GM18502 (cell line): ENCODE data around the gene OR2W3.
"Not testable (repeated sequence)": the region's sequence is repeated elsewhere in the genome, so short reads cannot be mapped to it uniquely, and the experiment has no call there.

Source experiments
- ATAC-seq: cut with Tn5 transposase; IDR thresholded peaks from one replicate; pipeline ENCODE4 v1.9.1; 2021; ENCODE audit warnings: mild to moderate bottlenecking; ENCODE audit not compliant: unreplicated experiment, poor library complexity

OR2W3 gene

DNA sequence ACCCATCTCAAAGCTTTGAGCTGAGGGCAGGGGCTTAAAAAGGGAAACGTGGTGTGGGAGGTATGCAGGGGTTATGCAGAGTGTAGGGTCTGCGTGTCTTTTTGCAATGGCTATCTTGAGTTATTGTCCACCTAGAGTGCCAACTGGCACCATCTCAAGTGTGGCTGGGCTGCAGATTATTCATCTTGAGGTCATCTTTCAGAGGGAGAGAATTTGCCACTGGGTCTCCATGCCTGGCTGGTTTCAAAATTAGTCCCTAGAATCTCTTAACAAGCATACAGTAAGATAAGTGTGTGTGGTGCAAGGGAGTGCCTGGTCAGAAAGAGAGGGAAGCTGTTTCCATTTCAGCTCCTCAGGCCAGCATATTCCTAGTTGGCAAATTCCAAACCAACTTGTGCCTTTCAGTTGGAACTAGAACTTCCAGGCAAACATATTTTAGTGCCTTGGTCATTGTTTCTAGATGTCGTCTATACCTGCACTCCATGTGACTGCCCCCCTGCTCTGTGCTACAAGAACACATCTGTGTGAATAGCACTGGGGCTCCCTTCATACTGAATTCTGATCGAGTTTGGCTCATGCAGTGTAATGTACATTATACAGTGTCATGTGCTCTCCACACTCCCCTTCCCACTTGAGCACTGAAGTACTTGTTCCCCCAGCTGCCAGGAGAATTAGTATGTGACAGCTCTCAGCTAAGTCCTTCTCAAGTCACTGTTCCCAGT is 19.7 kb downstream of the OR2W3 start:
- no peak for ATAC-seq

DNA sequence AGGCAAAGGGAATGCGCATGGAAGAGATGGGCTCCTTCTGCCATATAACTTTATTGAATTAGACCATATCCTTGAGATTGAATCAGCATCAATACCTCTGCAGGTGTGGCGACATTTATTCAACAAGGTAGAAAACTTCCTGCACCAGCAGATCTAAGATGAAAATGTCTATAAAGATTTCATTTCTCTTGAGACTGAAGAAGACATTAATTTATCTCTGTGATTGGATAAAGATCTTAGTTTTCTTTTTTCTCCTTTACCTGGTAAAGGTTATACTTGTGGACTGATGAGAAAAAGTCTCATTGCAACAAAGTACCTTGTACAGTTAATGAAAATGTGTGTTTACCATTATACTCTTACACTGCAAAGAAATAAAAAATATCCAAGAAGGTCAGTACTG is 24.6 kb downstream of the OR2W3 start, which contains the start of gene OR2T8:
TSS of gene OR2T8 (plus strand) at position 301 of the 400 bp plus-strand sequence. CDS start 766 bp downstream, outside the sequence.
- ATAC-seq = no peak

DNA sequence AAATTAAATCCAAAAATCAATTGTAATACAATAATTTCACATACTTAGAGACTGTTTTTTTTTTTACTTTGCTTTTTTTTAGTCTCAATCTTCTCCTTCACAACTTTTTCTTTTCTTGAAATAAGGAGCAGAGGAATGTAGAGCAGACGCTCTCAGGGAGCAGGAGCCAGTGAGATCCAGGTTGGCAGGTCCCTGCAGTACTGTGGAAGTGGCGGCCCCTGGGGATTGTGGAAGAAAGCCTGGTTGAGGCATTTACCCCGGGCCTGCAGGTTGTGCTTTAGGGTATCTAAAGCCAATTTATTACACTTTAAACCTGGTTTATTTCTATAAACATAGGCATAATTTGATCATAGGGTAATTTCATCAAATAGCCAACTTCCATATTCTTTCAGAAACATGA is 28.6 kb downstream of the OR2W3 start:
- no peak for ATAC-seq

DNA sequence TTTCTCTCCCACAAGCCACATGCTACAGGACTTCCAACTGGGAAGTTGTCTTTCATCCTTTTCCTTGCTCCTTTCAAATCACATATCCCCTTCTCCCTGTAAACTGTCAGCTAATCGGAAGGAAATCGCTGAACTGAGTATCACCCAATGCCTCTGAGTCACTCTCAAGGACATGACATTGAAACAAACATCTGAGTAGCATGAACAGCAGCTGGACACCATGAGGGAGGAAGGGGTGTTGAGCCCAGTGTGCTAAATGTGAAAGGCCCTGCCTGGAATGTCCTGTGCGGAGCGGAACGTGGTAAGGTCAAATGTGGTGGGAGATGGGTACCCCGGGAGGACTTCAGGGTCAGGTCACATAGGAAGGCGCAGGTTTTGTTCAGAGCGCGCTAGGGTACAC is 29.5 kb downstream of the OR2W3 start, which contains the start of gene OR2AJ1:
TSS of gene OR2AJ1 (plus strand) at position 22 of the 400 bp plus-strand sequence. CDS start 8,880 bp downstream, outside the sequence.
- ATAC-seq = no peak

DNA sequence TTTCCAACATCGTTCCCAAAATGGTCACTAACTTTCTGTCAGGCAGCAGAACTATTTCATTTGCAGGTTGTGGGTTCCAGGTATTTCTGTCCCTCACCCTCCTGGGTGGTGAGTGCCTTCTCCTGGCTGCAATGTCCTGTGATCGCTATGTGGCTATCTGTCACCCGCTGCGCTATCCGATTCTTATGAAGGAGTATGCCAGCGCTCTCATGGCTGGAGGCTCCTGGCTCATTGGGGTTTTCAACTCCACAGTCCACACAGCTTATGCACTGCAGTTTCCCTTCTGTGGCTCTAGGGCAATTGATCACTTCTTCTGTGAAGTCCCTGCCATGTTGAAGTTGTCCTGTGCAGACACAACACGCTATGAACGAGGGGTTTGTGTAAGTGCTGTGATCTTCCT is 38.6 kb downstream of the OR2W3 start:
- ATAC-seq = no peak

DNA sequence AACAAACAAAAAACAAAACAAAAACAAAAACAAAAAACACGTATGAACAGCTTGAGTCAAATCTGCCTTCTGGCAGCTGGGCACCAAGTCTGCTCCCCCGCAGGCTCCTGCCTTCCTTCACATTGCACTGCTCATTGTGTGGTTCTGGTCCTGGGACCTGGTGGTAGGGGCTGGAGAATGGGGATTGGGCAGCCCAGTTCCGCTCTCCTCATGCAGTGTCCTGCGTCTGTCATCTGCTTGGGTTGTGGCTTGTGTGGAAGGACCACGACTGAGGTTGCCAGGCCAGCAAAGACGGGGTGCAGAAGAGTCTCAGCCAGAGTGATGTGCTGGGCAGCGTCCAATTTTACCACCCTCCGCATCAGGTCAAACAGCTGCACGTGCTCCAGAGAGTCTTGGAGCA is 40.4 kb downstream of the OR2W3 start:
- ATAC-seq = no peak

DNA sequence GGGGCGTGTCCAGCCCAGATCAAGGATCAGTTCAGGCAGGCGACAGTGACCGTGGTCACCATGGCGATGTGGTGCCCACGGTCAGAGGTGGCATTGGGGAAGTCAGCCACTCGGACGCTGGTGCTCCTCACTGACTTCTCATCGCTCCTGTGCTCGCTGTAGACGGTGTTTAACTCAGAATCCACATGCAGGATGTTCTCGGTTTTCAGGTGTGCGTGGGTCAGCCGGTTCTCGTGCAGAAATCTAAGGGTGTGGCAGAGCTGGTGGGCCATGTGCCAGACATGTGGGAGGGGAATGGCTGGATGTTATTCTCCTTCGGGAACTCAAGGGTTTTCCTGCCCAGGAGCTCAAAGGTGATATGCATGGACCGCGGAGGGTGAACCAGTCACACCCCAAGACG is 41.0 kb downstream of the OR2W3 start:
- no peak for ATAC-seq

DNA sequence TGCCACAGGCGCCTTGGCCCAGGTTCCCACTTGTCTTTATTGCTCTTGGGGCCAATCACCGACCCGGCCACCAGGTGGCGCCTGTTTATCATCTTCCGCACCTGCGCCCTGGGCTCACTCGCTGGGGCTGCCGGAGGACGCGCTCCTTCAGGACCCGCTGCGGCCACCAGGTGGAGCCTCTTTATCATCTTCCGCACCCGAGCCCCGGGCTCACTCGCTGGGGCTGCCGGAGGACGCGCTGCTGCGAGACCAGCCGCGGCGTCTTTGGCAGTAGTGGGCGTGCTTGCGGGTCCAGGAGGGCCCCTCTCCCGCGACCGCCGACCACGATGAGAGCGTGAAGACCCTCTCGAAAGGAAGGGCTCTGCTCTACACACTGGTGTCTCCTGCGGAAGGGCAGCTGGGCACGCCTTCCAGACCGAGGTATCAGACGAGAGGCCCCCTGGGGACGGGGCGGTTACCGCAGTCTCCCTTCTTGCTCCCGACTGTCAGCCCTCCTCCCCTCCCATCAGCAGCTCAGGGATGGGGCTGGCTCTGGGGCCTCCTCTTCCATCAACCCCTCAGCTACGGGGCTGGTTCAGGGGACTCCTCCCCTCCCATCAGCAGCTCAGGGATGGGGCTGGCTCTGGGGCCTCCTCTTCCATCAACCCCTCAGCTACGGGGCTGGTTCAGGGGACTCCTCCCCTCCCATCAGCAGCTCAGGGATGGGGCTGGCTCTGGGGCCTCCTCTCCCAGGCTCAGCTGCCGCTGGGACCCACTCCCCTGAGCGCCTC is 41.8 kb downstream of the OR2W3 start:
- not testable (repeated sequence) for ATAC-seq

DNA sequence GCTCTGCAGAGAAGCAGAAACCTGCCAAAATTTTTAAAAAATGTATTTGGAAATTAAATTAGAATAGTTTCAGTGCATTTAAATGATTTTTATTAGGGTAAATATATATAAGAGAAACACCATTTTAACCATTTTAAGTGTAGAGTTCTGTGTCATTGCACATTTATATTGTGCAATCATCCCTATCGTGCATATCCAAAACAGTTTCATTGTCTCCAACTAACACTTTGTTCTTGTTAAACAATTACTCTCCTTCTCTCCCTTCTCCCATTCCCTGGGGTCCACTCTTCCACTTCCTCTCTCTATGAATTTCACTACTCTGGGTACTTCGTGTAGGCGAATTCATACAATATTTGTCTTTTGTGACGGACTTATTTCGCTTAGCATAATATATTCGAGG is 47.2 kb downstream of the OR2W3 start:
- ATAC-seq = no peak
